Spleen (tissue), 7 donors: ENCODE results near the gene HIVEP3.

Source experiments
- POLR2A ChIP-seq, 3 donors: fragments of 450-650 bp; IDR thresholded peaks; one replicate each; pipeline ENCODE4 v1.5.1; 2017; ENCODE audit warnings: antibody characterized with exemption in 3 of 3, mild to moderate bottlenecking in 1 of 3
- POLR2AphosphoS5 ChIP-seq, 3 donors: sonication (generic); formaldehyde crosslinking; IDR thresholded peaks; one replicate each; pipeline ENCODE4 v1.5.1; 2017; ENCODE audit warnings: antibody characterized with exemption in 3 of 3
- TF ChIP-seq, protein P1 (sequence below), 11 experiments: fragments of 200-600 bp in 7 of 11; fragments of 450-650 bp in 4 of 11; sonication (generic) in 4 of 11; IDR thresholded peaks in 8 of 11; conservative IDR thresholded peaks in 3 of 11; 1 replicate in 7 of 11; 2 replicates in 4 of 11; pipeline versions ENCODE4 v1.4.0 to v1.8.0; 2016 to 2021; ENCODE audit warnings: antibody characterized with exemption in 11 of 11, inconsistent platforms in 4 of 11, mild to moderate bottlenecking in 1 of 11
- donor health status: DM: no; HTN: no; CAD: no; lungs with moderate emphysema.
- donor health status: DM: no; HTN: no; CAD: no.
- donor health status: DM: no; HTN: no; CAD: no.

DNA sequence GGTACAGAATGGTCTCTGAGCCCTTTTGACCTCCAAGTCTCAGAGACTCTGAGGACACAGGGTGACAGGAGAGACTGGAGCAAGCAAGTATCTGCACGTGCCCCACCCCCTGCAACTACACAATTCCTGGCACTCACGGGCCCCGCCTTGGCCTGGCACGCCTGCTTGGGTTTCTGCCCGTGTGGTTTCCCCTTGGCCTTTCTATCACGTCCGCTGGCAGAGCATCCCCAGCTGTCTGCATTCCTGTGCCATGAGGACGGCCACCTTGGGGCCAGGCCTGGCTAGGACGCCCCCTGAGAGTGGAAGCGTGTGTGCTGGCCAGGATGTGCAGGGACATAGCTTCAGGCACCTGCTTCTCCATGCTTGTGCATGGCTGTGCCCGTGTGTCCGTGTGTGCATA, 419.9 kb downstream of the HIVEP3 start:
- TF ChIP-seq, protein P1, sequence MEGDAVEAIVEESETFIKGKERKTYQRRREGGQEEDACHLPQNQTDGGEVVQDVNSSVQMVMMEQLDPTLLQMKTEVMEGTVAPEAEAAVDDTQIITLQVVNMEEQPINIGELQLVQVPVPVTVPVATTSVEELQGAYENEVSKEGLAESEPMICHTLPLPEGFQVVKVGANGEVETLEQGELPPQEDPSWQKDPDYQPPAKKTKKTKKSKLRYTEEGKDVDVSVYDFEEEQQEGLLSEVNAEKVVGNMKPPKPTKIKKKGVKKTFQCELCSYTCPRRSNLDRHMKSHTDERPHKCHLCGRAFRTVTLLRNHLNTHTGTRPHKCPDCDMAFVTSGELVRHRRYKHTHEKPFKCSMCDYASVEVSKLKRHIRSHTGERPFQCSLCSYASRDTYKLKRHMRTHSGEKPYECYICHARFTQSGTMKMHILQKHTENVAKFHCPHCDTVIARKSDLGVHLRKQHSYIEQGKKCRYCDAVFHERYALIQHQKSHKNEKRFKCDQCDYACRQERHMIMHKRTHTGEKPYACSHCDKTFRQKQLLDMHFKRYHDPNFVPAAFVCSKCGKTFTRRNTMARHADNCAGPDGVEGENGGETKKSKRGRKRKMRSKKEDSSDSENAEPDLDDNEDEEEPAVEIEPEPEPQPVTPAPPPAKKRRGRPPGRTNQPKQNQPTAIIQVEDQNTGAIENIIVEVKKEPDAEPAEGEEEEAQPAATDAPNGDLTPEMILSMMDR (IDR thresholded peaks at IDR 0.05 in 8 of 11, conservative IDR thresholded peaks at IDR 0.05 in 3 of 11): no peak
- TF ChIP-seq POLR2A (IDR thresholded peaks at IDR 0.05) (no peak), POLR2AphosphoS5 (IDR thresholded peaks at IDR 0.05) (peak; percentile 50 to 78 (median 68))
